Esophagus muscularis mucosa (tissue), 4 donors: ENCODE data around the gene KHNYN.

Experiments
- EP300 ChIP-seq: sonication (generic); formaldehyde crosslinking; IDR thresholded peaks from one replicate; pipeline ENCODE4 v1.6.1; 2017; ENCODE audit warnings: antibody characterized with exemption
- POLR2A ChIP-seq: fragments of 450-650 bp; IDR thresholded peaks from one replicate; pipeline ENCODE4 v1.6.1; 2017; ENCODE audit warnings: antibody characterized with exemption, moderate library complexity, mild to moderate bottlenecking, low read depth
- POLR2AphosphoS5 ChIP-seq, 2 donors: sonication (generic); formaldehyde crosslinking; IDR thresholded peaks; one replicate each; pipeline ENCODE4 v1.6.1; 2017; ENCODE audit warnings: antibody characterized with exemption in 2 of 2
- TF ChIP-seq, protein P1 (sequence below), 3 experiments: fragments of 200-600 bp in 2 of 3; fragments of 450-650 bp in 1 of 3; sonication (generic) in 2 of 3; IDR thresholded peaks; one replicate each; pipeline ENCODE4 v1.5.1; 2017 to 2019; ENCODE audit warnings: antibody characterized with exemption in 3 of 3, mild to moderate bottlenecking in 2 of 3, moderate library complexity in 1 of 3

DNA sequence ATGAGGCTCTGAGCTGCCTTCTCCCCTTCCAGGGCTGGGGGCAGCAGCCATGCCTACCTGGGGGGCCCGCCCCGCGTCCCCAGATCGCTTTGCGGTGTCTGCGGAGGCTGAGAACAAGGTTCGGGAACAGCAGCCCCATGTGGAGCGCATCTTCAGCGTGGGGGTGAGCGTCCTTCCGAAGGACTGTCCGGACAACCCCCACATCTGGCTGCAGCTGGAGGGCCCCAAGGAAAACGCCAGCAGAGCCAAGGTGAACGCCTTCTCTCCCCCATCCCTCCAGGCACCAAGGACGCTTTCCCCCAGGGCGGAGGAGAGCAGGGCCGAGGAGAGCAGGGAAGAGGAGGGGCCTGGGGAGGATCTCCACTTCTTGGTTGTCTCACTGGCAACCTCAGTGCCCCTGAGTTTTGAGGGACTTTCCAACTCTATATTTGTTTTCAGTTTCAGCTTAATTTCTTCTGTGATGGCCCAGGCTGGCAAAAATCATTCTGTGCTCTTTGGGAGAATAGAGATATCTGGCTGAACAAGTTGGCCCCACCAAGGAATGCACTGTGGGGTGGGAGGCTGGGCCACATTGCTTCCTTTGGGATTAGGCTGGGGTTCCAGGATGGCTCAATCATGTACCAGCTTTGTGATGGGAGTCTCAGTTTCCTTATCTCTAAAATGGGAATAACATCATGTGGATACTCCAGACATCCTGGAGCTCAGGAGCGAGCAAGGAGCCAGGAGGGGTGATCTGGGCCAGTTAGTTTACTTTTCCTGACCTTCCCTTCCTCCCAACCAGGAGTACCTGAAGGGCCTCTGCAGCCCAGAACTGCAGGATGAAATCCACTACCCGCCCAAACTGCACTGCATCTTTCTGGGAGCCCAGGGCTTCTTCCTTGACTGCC is 1.2 kb downstream of the KHNYN start:
- TF ChIP-seq, protein P1, sequence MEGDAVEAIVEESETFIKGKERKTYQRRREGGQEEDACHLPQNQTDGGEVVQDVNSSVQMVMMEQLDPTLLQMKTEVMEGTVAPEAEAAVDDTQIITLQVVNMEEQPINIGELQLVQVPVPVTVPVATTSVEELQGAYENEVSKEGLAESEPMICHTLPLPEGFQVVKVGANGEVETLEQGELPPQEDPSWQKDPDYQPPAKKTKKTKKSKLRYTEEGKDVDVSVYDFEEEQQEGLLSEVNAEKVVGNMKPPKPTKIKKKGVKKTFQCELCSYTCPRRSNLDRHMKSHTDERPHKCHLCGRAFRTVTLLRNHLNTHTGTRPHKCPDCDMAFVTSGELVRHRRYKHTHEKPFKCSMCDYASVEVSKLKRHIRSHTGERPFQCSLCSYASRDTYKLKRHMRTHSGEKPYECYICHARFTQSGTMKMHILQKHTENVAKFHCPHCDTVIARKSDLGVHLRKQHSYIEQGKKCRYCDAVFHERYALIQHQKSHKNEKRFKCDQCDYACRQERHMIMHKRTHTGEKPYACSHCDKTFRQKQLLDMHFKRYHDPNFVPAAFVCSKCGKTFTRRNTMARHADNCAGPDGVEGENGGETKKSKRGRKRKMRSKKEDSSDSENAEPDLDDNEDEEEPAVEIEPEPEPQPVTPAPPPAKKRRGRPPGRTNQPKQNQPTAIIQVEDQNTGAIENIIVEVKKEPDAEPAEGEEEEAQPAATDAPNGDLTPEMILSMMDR (IDR thresholded peaks at IDR 0.05), result no peak
- TF ChIP-seq POLR2A (no peak), EP300 (no peak), POLR2AphosphoS5 (IDR thresholded peaks at IDR 0.05) (peak; percentile 13 to 17)
